T-cell (primary cell): ENCODE data around the gene CTSA. TPM values are rescaled to one million over a fixed set of nuclear protein-coding genes. Genes with fewer than 3 reads are reported as not detected.

Experiments used
- ATAC-seq, 4 experiments: fragments of 200-7000 bp in 3 of 4; fragments of 150-1000 bp in 1 of 4; cut with Tn5 transposase; replicated peaks in 1 of 4; 1 replicate in 3 of 4; 2 replicates in 1 of 4; pipeline ENCODE4 v1.10.0; 2021; ENCODE audit warnings: moderate library complexity in 3 of 4, mild to moderate bottlenecking in 2 of 4, moderate number of reproducible peaks in 1 of 4
- CTCF ChIA-PET, 2 donors: fragments of 300-600 bp; sonication (Branson Sonifier 250); formaldehyde crosslinking; loops; one replicate each; lab custom pipeline; 2022; ENCODE audit warnings: antibody characterized with exemption in 2 of 2; lab: Charles Lee
- POLR2A ChIA-PET, 2 donors: fragments of 300-600 bp; sonication (Branson Sonifier 250); formaldehyde crosslinking; loops; one replicate each; lab custom pipeline; 2022; ENCODE audit warnings: antibody characterized with exemption in 2 of 2; lab: Charles Lee
- DNase-seq, 35 experiments: peaks; one replicate each; pipeline versions ENCODE4 v3.0.0 to v3.0.0-alpha.2; 2013 to 2023
- H3K27ac ChIP-seq: one replicate; pipeline ENCODE4 v1.5.1; 2013; ENCODE audit warnings: low read length
- H3K27me3 ChIP-seq, 2 experiments: replicated peaks in 1 of 2; 1 replicate in 1 of 2; 2 replicates in 1 of 2; pipeline versions ENCODE4 v1.6.1 to v1.7.0; 2013; ENCODE audit warnings: low read length in 1 of 2, mixed read lengths in 1 of 2; ENCODE audit not compliant: control insufficient read depth in 2 of 2, insufficient read depth in 2 of 2; ENCODE audit errors: extremely low read depth in 1 of 2
- H3K36me3 ChIP-seq, 2 donors: 1 replicate in 1 of 2; 2 replicates in 1 of 2; pipeline versions ENCODE4 v1.6.1 to v1.7.0; 2013; ENCODE audit warnings: low read length in 1 of 2; ENCODE audit not compliant: control insufficient read depth in 2 of 2, insufficient read depth in 1 of 2; ENCODE audit errors: extremely low read depth in 1 of 2
- H3K4me1 ChIP-seq, 2 experiments: 1 replicate in 1 of 2; 2 replicates in 1 of 2; pipeline versions ENCODE4 v1.6.1 to v1.7.0; 2013; ENCODE audit warnings: low read length in 2 of 2, mixed read lengths in 1 of 2; ENCODE audit not compliant: insufficient read depth in 2 of 2, control insufficient read depth in 1 of 2; ENCODE audit errors: extremely low read depth in 1 of 2
- H3K4me3 ChIP-seq, 2 donors: 1 replicate in 1 of 2; 2 replicates in 1 of 2; pipeline versions ENCODE4 v1.5.1 to v1.7.0; 2013; ENCODE audit warnings: mild to moderate bottlenecking in 2 of 2, low read length in 1 of 2, moderate library complexity in 1 of 2; ENCODE audit not compliant: control insufficient read depth in 1 of 2; ENCODE audit errors: extremely low read depth in 1 of 2
- H3K9me3 ChIP-seq: 2 replicates; pipeline ENCODE4 v1.7.0; 2013
- H3K27ac Mint-ChIP-seq, 2 donors: one replicate each; pipeline ENCODE4 v1.8.0; 2020 to 2021; ENCODE audit warnings: mild to moderate bottlenecking in 2 of 2, mixed read lengths in 2 of 2
- H3K27me3 Mint-ChIP-seq, 2 donors: one replicate each; pipeline ENCODE4 v1.8.0; 2021 to 2022; ENCODE audit warnings: mixed read lengths in 2 of 2
- H3K36me3 Mint-ChIP-seq: one replicate; pipeline ENCODE4 v1.8.0; 2021; ENCODE audit warnings: mixed read lengths
- H3K4me1 Mint-ChIP-seq, 3 donors: one replicate each; pipeline ENCODE4 v1.8.0; 2020 to 2022; ENCODE audit warnings: mixed read lengths in 3 of 3, mild to moderate bottlenecking in 1 of 3
- H3K4me3 Mint-ChIP-seq, 3 donors: one replicate each; pipeline ENCODE4 v1.8.0; 2020 to 2022; ENCODE audit warnings: mild to moderate bottlenecking in 3 of 3, mixed read lengths in 3 of 3, moderate library complexity in 3 of 3
- H3K9me3 Mint-ChIP-seq, 3 donors: one replicate each; pipeline ENCODE4 v1.8.0; 2020 to 2022; ENCODE audit warnings: mixed read lengths in 3 of 3
- WGBS: methylation state at CpG from one replicate; pipeline ENCODE4 v1.1.5; 2013; ENCODE audit warnings: missing lambda C conversion rate; ENCODE audit not compliant: insufficient coverage; 5-methylcytosine and 5-hydroxymethylcytosine counted together
- total RNA-seq, 35 experiments: library from RNA in 6 of 35; stranded (reverse) in 6 of 35; fragments of 120-200 nt in 1 of 35; gene quantifications; one replicate each; pipeline versions ENCODE4 v1.2.1 to v1.2.4 and lab custom pipeline; 2013 to 2026

CTSA gene
- total RNA-seq, 5 donors from 2014 or later (not counting 1 experiment from before 2014, with no cell fraction given), result 55.5 to 101 (median 85.1) TPM

- H3K9me3 Mint-ChIP-seq, result no peaks in the 10 kb centered on the region
- H3K4me3 Mint-ChIP-seq, result peak overlapping the region; percentile 60 to 81 (median 61)
- DNase-seq (no peak), ATAC-seq (no peak)
- peaks cover 5 to 32% of the 10 kb centered on the region in 2 experiments for H3K4me1 ChIP-seq
- no peaks in the 10 kb centered on the region for H3K9me3 ChIP-seq
- ChIA-PET POLR2A (no interaction called here), CTCF (interaction anchor here (0.6 to 2.4 kb wide), 3 partner anchors 14 to 106 kb away, joined by 3 to 11 read pairs (median 5); no protein-coding TSS in a partner anchor)
- peaks cover 6 to 32% of the 10 kb centered on the region in 2 donors for H3K36me3 ChIP-seq
- H3K36me3 Mint-ChIP-seq, result peaks cover 16% of the 10 kb centered on the region
- H3K27ac Mint-ChIP-seq, result peak overlapping the region; percentile 58 to 69
- no peaks in the 10 kb centered on the region for H3K27me3 ChIP-seq
- no peak overlapping the region for H3K4me3 ChIP-seq
- H3K4me1 Mint-ChIP-seq, result peaks cover 44 to 48% (median 46%) of the 10 kb centered on the region in 3 donors
- H3K27ac ChIP-seq, result no peak overlapping the region
- WGBS, result 93% methylated on average over 4 of the region's 4 CpGs
- no peaks in the 10 kb centered on the region for H3K27me3 Mint-ChIP-seq
These were observed 8.6 kb upstream of the CTSA start for GRCh38 chr20:45882469-45883099.

GRCh38 chr20:45883100-45883469 is 8.1 kb upstream of the CTSA start:
- no peak overlapping the region for H3K27ac ChIP-seq
- Mint-ChIP-seq H3K9me3 (no peaks in the 10 kb centered on the region), H3K27me3 (no peaks in the 10 kb centered on the region), H3K4me3 (peak overlapping the region; percentile 18 to 81 (median 35)), H3K27ac (peak overlapping the region; percentile 53 to 69), H3K36me3 (peaks cover 16% of the 10 kb centered on the region), H3K4me1 (peaks cover 44 to 50% (median 48%) of the 10 kb centered on the region in 3 donors)
- no peak for ATAC-seq
- no peaks in the 10 kb centered on the region for H3K9me3 ChIP-seq
- H3K4me1 ChIP-seq, result peaks cover 5 to 32% of the 10 kb centered on the region in 2 experiments
- POLR2A ChIA-PET, result interaction anchor here in 1 of 2 donors (1.2 kb wide), 1 partner anchor 52 kb away, joined by 3 read pairs; the partner anchor contains the start of gene PCIF1
- no peak for DNase-seq
- CTCF ChIA-PET, result interaction anchor here in 1 of 2 donors (0.6 kb wide), 1 partner anchor 106 kb away, joined by 5 read pairs; no protein-coding TSS in a partner anchor
- no peak overlapping the region for H3K4me3 ChIP-seq
- H3K36me3 ChIP-seq, result peaks cover 7 to 27% of the 10 kb centered on the region in 2 donors
- 82% methylated on average over 9 of the region's 9 CpGs for WGBS
- H3K27me3 ChIP-seq, result no peaks in the 10 kb centered on the region

GRCh38 chr20:45886590-45887345 is 4.4 kb upstream of the CTSA start:
- POLR2A ChIA-PET, result no interaction called here

GRCh38 chr20:45887346-45887715 is 3.8 kb upstream of the CTSA start, which contains the start of gene SPATA25:
SPATA25 (minus strand) TSS chr20:45887622; CDS start chr20:45887590, 32 bp downstream.
- Histone ChIP-seq H3K9me3 (no peaks in the 10 kb centered on the region), H3K36me3 (peaks cover 10 to 22% of the 10 kb centered on the region in 2 donors), H3K4me1 (peaks cover 4 to 36% of the 10 kb centered on the region in 2 experiments), H3K4me3 (no peak within 1 kb of the TSS), H3K27ac (no peak within 1 kb of the TSS), H3K27me3 (no peaks in the 10 kb centered on the region)
- peak within 1 kb of the TSS; percentile 36 to 52 for H3K27ac Mint-ChIP-seq
- no peak for ATAC-seq
- ChIA-PET CTCF (no interaction called here), POLR2A (no interaction called here)
- WGBS, result no CpG with 5 or more reads among the region's 8 CpGs
- no peaks in the 10 kb centered on the region for H3K9me3 Mint-ChIP-seq
- no peaks in the 10 kb centered on the region for H3K27me3 Mint-ChIP-seq
- H3K4me1 Mint-ChIP-seq, result peaks cover 43 to 57% (median 56%) of the 10 kb centered on the region in 3 donors
- DNase-seq, result no peak
- peaks cover 16% of the 10 kb centered on the region for H3K36me3 Mint-ChIP-seq
- H3K4me3 Mint-ChIP-seq, result no peak within 1 kb of the TSS

More at GRCh38 chr20:45886590-45887345, 4.4 kb upstream of the CTSA start:
- DNase-seq (no peak), ATAC-seq (no peak)
- Histone ChIP-seq H3K36me3 (peaks cover 10 to 23% of the 10 kb centered on the region in 2 donors), H3K4me3 (no peak overlapping the region), H3K9me3 (no peaks in the 10 kb centered on the region), H3K4me1 (peaks cover 4 to 33% of the 10 kb centered on the region in 2 experiments), H3K27me3 (no peaks in the 10 kb centered on the region), H3K27ac (no peak overlapping the region)
- Mint-ChIP-seq H3K4me1 (peaks cover 43 to 56% (median 55%) of the 10 kb centered on the region in 3 donors), H3K9me3 (no peaks in the 10 kb centered on the region), H3K27ac (peak overlapping the region in 1 of 2 donors; percentile 36), H3K4me3 (no peak overlapping the region), H3K27me3 (no peaks in the 10 kb centered on the region), H3K36me3 (peaks cover 16% of the 10 kb centered on the region)
- WGBS, result 93% methylated on average over 14 of the region's 19 CpGs
- CTCF ChIA-PET, result no interaction called here

- ATAC-seq, result no peak
- WGBS, result 93% methylated on average over 3 of the region's 3 CpGs
- peaks cover 4 to 47% of the 10 kb centered on the region in 2 experiments for H3K4me1 ChIP-seq
- Mint-ChIP-seq H3K9me3 (no peaks in the 10 kb centered on the region), H3K27me3 (no peaks in the 10 kb centered on the region), H3K27ac (no peak overlapping the region), H3K4me3 (no peak overlapping the region), H3K4me1 (peaks cover 35 to 57% (median 56%) of the 10 kb centered on the region in 3 donors), H3K36me3 (peaks cover 7% of the 10 kb centered on the region)
- H3K4me3 ChIP-seq, result no peak overlapping the region
- peaks cover 6 to 10% of the 10 kb centered on the region in 2 donors for H3K36me3 ChIP-seq
- H3K27me3 ChIP-seq, result no peaks in the 10 kb centered on the region
- no peaks in the 10 kb centered on the region for H3K9me3 ChIP-seq
- POLR2A ChIA-PET, result interaction anchor here in 1 of 2 donors (0.6 kb wide), 1 partner anchor 57 kb away, joined by 3 read pairs; no protein-coding TSS in a partner anchor
- H3K27ac ChIP-seq, result no peak overlapping the region
- CTCF ChIA-PET, result interaction anchor here (0.5 kb wide), 2 partner anchors 44 to 82 kb away, joined by 5 read pairs; no protein-coding TSS in a partner anchor
- DNase-seq, result no peak
These were observed 2.5 kb upstream of the CTSA start for GRCh38 chr20:45888681-45889080.
